ENCODE data around the gene PLCB4.

PLCB4 gene

GRCh38 chr20:9230406-9230805, 161.5 kb downstream of the PLCB4 start:
- FAIRE-seq: no peak

GRCh38 chr20:9233804-9234203, 164.9 kb downstream of the PLCB4 start:
- no peak for FAIRE-seq

GRCh38 chr20:9235518-9235917, 166.6 kb downstream of the PLCB4 start:
- FAIRE-seq: no peak

- FAIRE-seq: no peak
Measured at GRCh38 chr20:9236458-9236857, 167.6 kb downstream of the PLCB4 start.

GRCh38 chr20:9241232-9241692, 172.4 kb downstream of the PLCB4 start:
- no peak for FAIRE-seq

GRCh38 chr20:9241721-9242427, 173.0 kb downstream of the PLCB4 start:
- FAIRE-seq: no peak

GRCh38 chr20:9243986-9244385, 175.1 kb downstream of the PLCB4 start:
- no peak for FAIRE-seq

GRCh38 chr20:9244811-9245210, 175.9 kb downstream of the PLCB4 start:
- FAIRE-seq: no peak

GRCh38 chr20:9246731-9247130, 177.8 kb downstream of the PLCB4 start:
- no peak for FAIRE-seq

GRCh38 chr20:9250511-9250910, 181.6 kb downstream of the PLCB4 start:
- FAIRE-seq: no peak

GRCh38 chr20:9253006-9253539, 184.2 kb downstream of the PLCB4 start:
- no peak for FAIRE-seq

- no peak for FAIRE-seq
Measured at GRCh38 chr20:9255171-9255570, 186.3 kb downstream of the PLCB4 start.

- FAIRE-seq: no peak
Measured at GRCh38 chr20:9256393-9256792, 187.5 kb downstream of the PLCB4 start.

- FAIRE-seq: no peak
Measured at GRCh38 chr20:9258901-9259300, 190.0 kb downstream of the PLCB4 start.

- FAIRE-seq: no peak
Measured at GRCh38 chr20:9260027-9260426, 191.1 kb downstream of the PLCB4 start.

- no peak for FAIRE-seq
Measured at GRCh38 chr20:9261781-9262180, 192.9 kb downstream of the PLCB4 start.

GRCh38 chr20:9262653-9263194, 193.8 kb downstream of the PLCB4 start:
- no peak for FAIRE-seq

GRCh38 chr20:9269280-9269971, 200.5 kb downstream of the PLCB4 start:
- no peak for FAIRE-seq

GRCh38 chr20:9270831-9271230, 201.9 kb downstream of the PLCB4 start:
- no peak for FAIRE-seq

GRCh38 chr20:9276966-9277468, 208.1 kb downstream of the PLCB4 start:
- FAIRE-seq: no peak

- FAIRE-seq: no peak
Measured at GRCh38 chr20:9279918-9280401, 211.1 kb downstream of the PLCB4 start.

GRCh38 chr20:9280666-9281065, 211.8 kb downstream of the PLCB4 start:
- no peak for FAIRE-seq

- no peak for FAIRE-seq
Measured at GRCh38 chr20:9281803-9282202, 212.9 kb downstream of the PLCB4 start.

- FAIRE-seq: no peak
Measured at GRCh38 chr20:9285617-9286016, 216.7 kb downstream of the PLCB4 start.
